Ectodermal cell (in vitro differentiated cells): Measurements from ENCODE around the gene LDLRAD4.

Source experiments
- H3K27ac ChIP-seq: 2 replicates; pipeline ENCODE4 v1.7.0; 2013; ENCODE audit warnings: mild to moderate bottlenecking, low read depth, low read length; ENCODE audit not compliant: insufficient read depth, poor library complexity, severe bottlenecking
- H3K27me3 ChIP-seq: 2 replicates; pipeline ENCODE4 v1.7.0; 2013; ENCODE audit warnings: mild to moderate bottlenecking, low read length; ENCODE audit not compliant: insufficient read depth, control insufficient read depth, poor library complexity, severe bottlenecking
- H3K36me3 ChIP-seq: one replicate; pipeline ENCODE4 v1.7.0; 2013; ENCODE audit warnings: low read length; ENCODE audit not compliant: control insufficient read depth, insufficient read depth
- H3K4me1 ChIP-seq: one replicate; pipeline ENCODE4 v1.7.0; 2013; ENCODE audit warnings: low read length; ENCODE audit not compliant: control insufficient read depth, insufficient read depth
- H3K4me3 ChIP-seq: 2 replicates; pipeline ENCODE4 v1.7.0; 2013; ENCODE audit warnings: low read depth, low read length, control low read depth; ENCODE audit not compliant: insufficient read depth
- H3K9me3 ChIP-seq: 2 replicates; pipeline ENCODE4 v1.7.0; 2013; ENCODE audit warnings: mild to moderate bottlenecking, low read length, moderate library complexity; ENCODE audit not compliant: control insufficient read depth
- WGBS, 2 experiments: methylation state at CpG; one replicate each; pipeline ENCODE4 v1.1.7; 2013; ENCODE audit warnings: missing lambda C conversion rate in 2 of 2; 5-methylcytosine and 5-hydroxymethylcytosine counted together

Gene LDLRAD4

GRCh38 chr18:13366962-13367892 is 148.7 kb downstream of the LDLRAD4 start:
- no peaks in the 10 kb centered on the region for H3K9me3 ChIP-seq
- H3K36me3 ChIP-seq = no peaks in the 10 kb centered on the region
- peaks cover 11% of the 10 kb centered on the region for H3K27me3 ChIP-seq
- no peaks in the 10 kb centered on the region for H3K4me1 ChIP-seq
- no peak overlapping the region for H3K4me3 ChIP-seq
- WGBS, 2 experiments = 92% methylated on average over 26 of the region's 26 CpGs
- H3K27ac ChIP-seq = no peak overlapping the region

GRCh38 chr18:13368080-13368813 is 149.7 kb downstream of the LDLRAD4 start:
- H3K9me3 ChIP-seq = no peaks in the 10 kb centered on the region
- WGBS, 2 experiments = 94% methylated on average over 13 of the region's 13 CpGs
- no peak overlapping the region for H3K27ac ChIP-seq
- no peak overlapping the region for H3K4me3 ChIP-seq
- H3K36me3 ChIP-seq = no peaks in the 10 kb centered on the region
- no peaks in the 10 kb centered on the region for H3K4me1 ChIP-seq
- H3K27me3 ChIP-seq = peaks cover 11% of the 10 kb centered on the region

GRCh38 chr18:13369353-13369752 is 150.8 kb downstream of the LDLRAD4 start:
- H3K4me3 ChIP-seq = no peak overlapping the region
- no peaks in the 10 kb centered on the region for H3K36me3 ChIP-seq
- H3K27ac ChIP-seq = no peak overlapping the region
- no peaks in the 10 kb centered on the region for H3K9me3 ChIP-seq
- peaks cover 11% of the 10 kb centered on the region for H3K27me3 ChIP-seq
- no peaks in the 10 kb centered on the region for H3K4me1 ChIP-seq
- WGBS, 2 experiments = 94 to 95% methylated on average over 9 of the region's 9 CpGs

- 82 to 90% methylated on average over 14 to 15 of the region's 15 CpGs for WGBS, 2 experiments
- Histone ChIP-seq H3K4me1 (peaks cover 3% of the 10 kb centered on the region), H3K27ac (no peak overlapping the region), H3K4me3 (no peak overlapping the region), H3K36me3 (no peaks in the 10 kb centered on the region), H3K27me3 (peaks cover 9% of the 10 kb centered on the region), H3K9me3 (no peaks in the 10 kb centered on the region)
Observed at GRCh38 chr18:13369756-13370510, 151.4 kb downstream of the LDLRAD4 start.

- Histone ChIP-seq H3K4me3 (no peak overlapping the region), H3K27me3 (peaks cover 5% of the 10 kb centered on the region), H3K9me3 (no peaks in the 10 kb centered on the region), H3K4me1 (peaks cover 13% of the 10 kb centered on the region), H3K36me3 (no peaks in the 10 kb centered on the region), H3K27ac (no peak overlapping the region)
- WGBS, 2 experiments = 94 to 95% methylated on average over 16 of the region's 16 CpGs
Observed at GRCh38 chr18:13370995-13371625, 152.6 kb downstream of the LDLRAD4 start.

GRCh38 chr18:13371689-13372418 is 153.3 kb downstream of the LDLRAD4 start:
- Histone ChIP-seq H3K27ac (no peak overlapping the region), H3K36me3 (no peaks in the 10 kb centered on the region), H3K27me3 (peaks cover 5% of the 10 kb centered on the region), H3K9me3 (no peaks in the 10 kb centered on the region), H3K4me3 (no peak overlapping the region), H3K4me1 (peaks cover 13% of the 10 kb centered on the region)
- 89% methylated on average over 10 of the region's 10 CpGs for WGBS, 2 experiments

- H3K36me3 ChIP-seq = no peaks in the 10 kb centered on the region
- no peaks in the 10 kb centered on the region for H3K9me3 ChIP-seq
- no peak overlapping the region for H3K27ac ChIP-seq
- H3K27me3 ChIP-seq = no peaks in the 10 kb centered on the region
- 87 to 93% methylated on average over 8 of the region's 8 CpGs for WGBS, 2 experiments
- H3K4me1 ChIP-seq = peaks cover 13% of the 10 kb centered on the region
- H3K4me3 ChIP-seq = no peak overlapping the region
Observed at GRCh38 chr18:13372531-13372951, 154.0 kb downstream of the LDLRAD4 start.

GRCh38 chr18:13374096-13374467 is 155.5 kb downstream of the LDLRAD4 start:
- Histone ChIP-seq H3K9me3 (no peaks in the 10 kb centered on the region), H3K36me3 (no peaks in the 10 kb centered on the region), H3K4me1 (peaks cover 13% of the 10 kb centered on the region), H3K4me3 (no peak overlapping the region), H3K27ac (no peak overlapping the region), H3K27me3 (no peaks in the 10 kb centered on the region)
- WGBS, 2 experiments = 94% methylated on average over 4 of the region's 4 CpGs

- Histone ChIP-seq H3K4me1 (peaks cover 13% of the 10 kb centered on the region), H3K9me3 (no peaks in the 10 kb centered on the region), H3K27ac (no peak overlapping the region), H3K36me3 (no peaks in the 10 kb centered on the region), H3K4me3 (no peak overlapping the region), H3K27me3 (no peaks in the 10 kb centered on the region)
- 80 to 81% methylated on average over 17 of the region's 17 CpGs for WGBS, 2 experiments
Observed at GRCh38 chr18:13374468-13375301, 156.1 kb downstream of the LDLRAD4 start.
